Measurements from ENCODE around the gene SYT2.

DNA sequence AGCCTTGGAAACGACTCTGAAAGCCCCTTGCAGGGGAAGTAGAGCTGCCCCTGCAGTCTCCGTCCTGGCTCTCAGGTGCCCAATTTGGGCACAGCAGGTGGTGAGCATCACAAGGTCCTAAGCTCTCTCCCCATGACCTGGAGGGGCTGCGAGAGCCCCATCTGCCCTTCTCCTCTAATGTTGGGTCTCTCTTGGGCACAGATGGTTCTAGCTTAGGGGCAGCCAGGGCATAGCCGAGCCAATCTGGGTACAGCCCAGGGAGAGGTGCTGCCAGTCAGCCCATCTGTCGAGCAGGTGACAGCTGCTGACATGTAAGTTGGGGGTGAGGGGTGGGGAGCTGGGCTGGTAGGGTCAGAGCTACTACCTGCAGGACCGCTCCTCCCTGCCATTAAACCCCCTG, 50.7 kb downstream of the SYT2 start:
- TF ChIP-seq FOXP2 (optimal IDR thresholded peaks at IDR 0.05; ENCODE audit: borderline replicate concordance, extremely low read depth, extremely low read length, insufficient read depth): no peak
- TF ChIP-seq, protein P1, sequence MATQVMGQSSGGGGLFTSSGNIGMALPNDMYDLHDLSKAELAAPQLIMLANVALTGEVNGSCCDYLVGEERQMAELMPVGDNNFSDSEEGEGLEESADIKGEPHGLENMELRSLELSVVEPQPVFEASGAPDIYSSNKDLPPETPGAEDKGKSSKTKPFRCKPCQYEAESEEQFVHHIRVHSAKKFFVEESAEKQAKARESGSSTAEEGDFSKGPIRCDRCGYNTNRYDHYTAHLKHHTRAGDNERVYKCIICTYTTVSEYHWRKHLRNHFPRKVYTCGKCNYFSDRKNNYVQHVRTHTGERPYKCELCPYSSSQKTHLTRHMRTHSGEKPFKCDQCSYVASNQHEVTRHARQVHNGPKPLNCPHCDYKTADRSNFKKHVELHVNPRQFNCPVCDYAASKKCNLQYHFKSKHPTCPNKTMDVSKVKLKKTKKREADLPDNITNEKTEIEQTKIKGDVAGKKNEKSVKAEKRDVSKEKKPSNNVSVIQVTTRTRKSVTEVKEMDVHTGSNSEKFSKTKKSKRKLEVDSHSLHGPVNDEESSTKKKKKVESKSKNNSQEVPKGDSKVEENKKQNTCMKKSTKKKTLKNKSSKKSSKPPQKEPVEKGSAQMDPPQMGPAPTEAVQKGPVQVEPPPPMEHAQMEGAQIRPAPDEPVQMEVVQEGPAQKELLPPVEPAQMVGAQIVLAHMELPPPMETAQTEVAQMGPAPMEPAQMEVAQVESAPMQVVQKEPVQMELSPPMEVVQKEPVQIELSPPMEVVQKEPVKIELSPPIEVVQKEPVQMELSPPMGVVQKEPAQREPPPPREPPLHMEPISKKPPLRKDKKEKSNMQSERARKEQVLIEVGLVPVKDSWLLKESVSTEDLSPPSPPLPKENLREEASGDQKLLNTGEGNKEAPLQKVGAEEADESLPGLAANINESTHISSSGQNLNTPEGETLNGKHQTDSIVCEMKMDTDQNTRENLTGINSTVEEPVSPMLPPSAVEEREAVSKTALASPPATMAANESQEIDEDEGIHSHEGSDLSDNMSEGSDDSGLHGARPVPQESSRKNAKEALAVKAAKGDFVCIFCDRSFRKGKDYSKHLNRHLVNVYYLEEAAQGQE (IDR thresholded peaks at IDR 0.05; ENCODE audit: insufficient read depth in 1 of 2, low read depth in 2 of 2, low read length in 2 of 2): no peak
- TF ChIP-seq POLR2AphosphoS5 (IDR thresholded peaks at IDR 0.05; ENCODE audit: low read depth, low read length): no peak
- TF ChIP-seq TAF1 (IDR thresholded peaks at IDR 0.05; ENCODE audit: borderline replicate concordance, insufficient read depth, low read length): no peak

Measured in PFSK-1 (cell line).